SK-N-MC (cell line): Measurements from ENCODE around the gene DTX3.

Experiments used
- EZH2 ChIP-seq: fragments of 200-600 bp; sonication (generic); IDR thresholded peaks from one replicate; pipeline ENCODE4 v1.6.1; 2017; ENCODE audit warnings: antibody characterized with exemption
- FOXP2 ChIP-seq: optimal IDR thresholded peaks from 2 replicates; pipeline ENCODE3; 2011; ENCODE audit warnings: mild to moderate bottlenecking, moderate library complexity; ENCODE audit not compliant: insufficient read depth; ENCODE audit errors: extremely low read length, control extremely low read depth
- POLR2AphosphoS5 ChIP-seq: IDR thresholded peaks from 2 replicates; pipeline ENCODE4 v1.6.1; 2012; ENCODE audit warnings: mild to moderate bottlenecking, low read depth, low read length, borderline replicate concordance

DNA sequence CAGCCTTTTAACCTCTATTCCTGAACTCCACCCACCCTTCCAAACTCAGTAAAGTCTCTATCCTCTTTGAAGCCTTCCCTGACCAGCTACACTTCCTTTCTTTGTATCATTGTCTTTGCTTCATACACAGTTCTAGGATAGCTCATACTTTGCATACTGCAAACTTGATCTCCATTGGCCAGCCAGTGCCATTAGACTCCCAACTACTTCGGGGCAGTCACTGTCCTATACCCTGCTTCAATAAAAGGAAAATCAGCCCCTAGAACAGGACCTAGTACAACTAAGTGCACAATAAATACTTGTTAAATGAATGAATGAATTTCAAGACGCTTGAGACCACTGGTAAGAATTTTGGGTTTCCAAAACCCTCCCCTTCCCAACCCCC, 14.2 kb upstream of the DTX3 start:
- TF ChIP-seq EZH2, result no peak
- no peak for TF ChIP-seq POLR2AphosphoS5
- TF ChIP-seq FOXP2, result no peak
